ENCODE data around the gene TYMP. TPM values are rescaled to one million over a fixed set of nuclear protein-coding genes. Genes with fewer than 3 reads are reported as not detected.

TYMP gene
- polyA plus RNA-seq (ENCODE audit: insufficient read length in 3 of 3) = 1 to 10 TPM; 1.4 to 3.0 (median 1.9) TPM
- long read RNA-seq, donor 1 = 0 reads
- long read RNA-seq, donor 2 = 0 reads
- long read RNA-seq, donor 3 = 0 reads
- long read RNA-seq, donor 4 = 0 reads
- long read RNA-seq, donor 5 = 0 reads
- long read RNA-seq, donor 6, partial matches to known transcripts = 0 of 1 reads
- long read RNA-seq, donor 6, other reads (novel, unspliced or antisense) = 0 of 1 reads
- long read RNA-seq, donor 7, partial matches to known transcripts = 0 of 2 reads
- long read RNA-seq, donor 7, other reads (novel, unspliced or antisense) = 0 of 2 reads
- long read RNA-seq, donor 8 = 0 reads
- long read RNA-seq, donor 9, partial matches to known transcripts = 0 of 1 reads
- long read RNA-seq, donor 9, other reads (novel, unspliced or antisense) = 0 of 1 reads
- long read RNA-seq, donor 10 = 0 reads
- long read RNA-seq, donor 11 = 0 reads
- long read RNA-seq, donor 12 = 0 reads
- long read RNA-seq, donor 13 = 0 reads
- long read RNA-seq, donor 14 = 0 reads
- long read RNA-seq, donor 15 = 0 reads
- long read RNA-seq, donor 16, partial matches to known transcripts = 0 of 1 reads
- long read RNA-seq, donor 16, other reads (novel, unspliced or antisense) = 0 of 1 reads

- DNase-seq (ENCODE audit: extremely low read depth in 1 of 11, low read depth in 9 of 11, low spot score in 4 of 11) = no peak
Observed at GRCh38 chr22:50529897-50530579, at the start of gene TYMP. TSS of gene TYMP (minus strand) at chr22:50530012. CDS start at chr22:50529709, 303 bp downstream.

- DNase-seq (ENCODE audit: extremely low read depth in 1 of 11, low read depth in 9 of 11, low spot score in 4 of 11) = no peak
Observed at GRCh38 chr22:50578776-50579310, 49.0 kb upstream of the TYMP start.

GRCh38 chr22:50577987-50578775 is 48.4 kb upstream of the TYMP start, which contains the start of gene CPT1B:
TSS of gene CPT1B (minus strand) at chr22:50578427. CDS start at chr22:50577915, 512 bp downstream.
- DNase-seq (ENCODE audit: extremely low read depth in 1 of 11, low read depth in 9 of 11, low spot score in 4 of 11) = peak in 1 of 11 donors; percentile 31

- no peak for DNase-seq (ENCODE audit: extremely low read depth in 1 of 11, low read depth in 9 of 11, low spot score in 4 of 11)
Observed at GRCh38 chr22:50577697-50577986, 47.8 kb upstream of the TYMP start.

- no peak for DNase-seq (ENCODE audit: extremely low read depth in 1 of 11, low read depth in 9 of 11, low spot score in 4 of 11)
Observed at GRCh38 chr22:50576806-50577696, 47.2 kb upstream of the TYMP start.

GRCh38 chr22:50576070-50576469 is 46.3 kb upstream of the TYMP start:
- DNase-seq (ENCODE audit: extremely low read depth in 1 of 11, low read depth in 9 of 11, low spot score in 4 of 11) = peak in 2 of 11 donors; percentile 32

- no peak for DNase-seq (ENCODE audit: extremely low read depth in 1 of 11, low read depth in 9 of 11, low spot score in 4 of 11)
Observed at GRCh38 chr22:50575426-50575941, 45.7 kb upstream of the TYMP start.

- no peak for DNase-seq (ENCODE audit: extremely low read depth in 1 of 11, low read depth in 9 of 11, low spot score in 4 of 11)
Observed at GRCh38 chr22:50574383-50574755, 44.6 kb upstream of the TYMP start.

GRCh38 chr22:50573491-50574382 is 43.9 kb upstream of the TYMP start:
- no peak for DNase-seq (ENCODE audit: extremely low read depth in 1 of 11, low read depth in 9 of 11, low spot score in 4 of 11)

GRCh38 chr22:50572965-50573364 is 43.2 kb upstream of the TYMP start:
- DNase-seq (ENCODE audit: extremely low read depth in 1 of 11, low read depth in 9 of 11, low spot score in 4 of 11) = no peak

GRCh38 chr22:50571264-50572175 is 41.7 kb upstream of the TYMP start:
- DNase-seq (ENCODE audit: extremely low read depth in 1 of 11, low read depth in 9 of 11, low spot score in 4 of 11) = no peak

GRCh38 chr22:50570861-50571260 is 41.0 kb upstream of the TYMP start:
- DNase-seq (ENCODE audit: extremely low read depth in 1 of 11, low read depth in 9 of 11, low spot score in 4 of 11) = no peak

- DNase-seq (ENCODE audit: extremely low read depth in 1 of 11, low read depth in 9 of 11, low spot score in 4 of 11) = no peak
Observed at GRCh38 chr22:50569896-50570535, 40.2 kb upstream of the TYMP start.

- no peak for DNase-seq (ENCODE audit: extremely low read depth in 1 of 11, low read depth in 9 of 11, low spot score in 4 of 11)
Observed at GRCh38 chr22:50569041-50569459, 39.2 kb upstream of the TYMP start.

GRCh38 chr22:50568626-50569025 is 38.8 kb upstream of the TYMP start:
- DNase-seq (ENCODE audit: extremely low read depth in 1 of 11, low read depth in 9 of 11, low spot score in 4 of 11) = no peak
